GM19025 (cell line): ENCODE results near the gene KAZN.

Source experiments
- ATAC-seq: cut with Tn5 transposase; IDR thresholded peaks from one replicate; pipeline ENCODE4 v1.9.1; 2021; ENCODE audit warnings: mild to moderate bottlenecking, low read depth, moderate library complexity; ENCODE audit not compliant: unreplicated experiment

KAZN gene

DNA sequence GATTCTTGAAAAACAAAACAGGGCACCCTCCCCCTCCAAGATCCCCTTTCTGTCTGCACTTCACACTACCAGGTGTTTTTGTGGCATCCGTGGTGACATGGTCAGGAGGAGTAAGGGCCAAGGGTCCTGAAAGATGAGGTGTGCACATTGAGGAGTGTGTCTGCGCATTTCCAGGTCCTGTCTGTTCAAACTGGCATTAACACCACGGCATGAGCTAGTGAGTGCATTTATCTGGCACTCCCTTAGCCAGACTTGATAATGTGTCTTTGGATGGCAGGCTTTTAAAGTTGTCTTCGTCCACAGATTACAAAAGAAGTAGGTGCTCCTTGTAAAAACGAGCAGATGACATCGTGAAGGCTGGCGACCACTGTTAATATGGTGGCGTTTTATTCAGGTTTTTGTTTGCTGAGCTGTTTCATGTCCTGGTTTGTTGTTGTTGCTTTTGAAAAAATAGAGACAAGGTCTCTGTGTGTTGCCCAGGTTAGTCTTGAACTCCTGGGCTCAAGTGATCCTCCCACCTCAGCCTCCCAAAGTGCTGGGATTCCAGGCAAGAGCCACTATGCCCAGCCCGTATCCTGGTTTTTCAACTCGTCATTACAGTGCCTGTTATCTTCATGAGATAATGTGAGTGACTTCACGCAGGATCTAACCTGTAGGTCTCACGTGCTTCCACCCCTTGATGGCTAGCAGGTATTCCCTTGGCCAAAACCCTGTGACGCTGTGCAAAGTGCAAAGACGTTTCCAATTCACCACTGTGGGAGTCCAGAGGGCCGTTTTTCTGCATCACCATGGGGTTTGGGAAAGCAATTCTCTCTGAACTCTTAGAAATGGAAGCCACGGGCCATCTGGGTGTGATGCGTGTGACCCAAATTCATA is 559.3 kb downstream of the KAZN start:
- no peak for ATAC-seq

DNA sequence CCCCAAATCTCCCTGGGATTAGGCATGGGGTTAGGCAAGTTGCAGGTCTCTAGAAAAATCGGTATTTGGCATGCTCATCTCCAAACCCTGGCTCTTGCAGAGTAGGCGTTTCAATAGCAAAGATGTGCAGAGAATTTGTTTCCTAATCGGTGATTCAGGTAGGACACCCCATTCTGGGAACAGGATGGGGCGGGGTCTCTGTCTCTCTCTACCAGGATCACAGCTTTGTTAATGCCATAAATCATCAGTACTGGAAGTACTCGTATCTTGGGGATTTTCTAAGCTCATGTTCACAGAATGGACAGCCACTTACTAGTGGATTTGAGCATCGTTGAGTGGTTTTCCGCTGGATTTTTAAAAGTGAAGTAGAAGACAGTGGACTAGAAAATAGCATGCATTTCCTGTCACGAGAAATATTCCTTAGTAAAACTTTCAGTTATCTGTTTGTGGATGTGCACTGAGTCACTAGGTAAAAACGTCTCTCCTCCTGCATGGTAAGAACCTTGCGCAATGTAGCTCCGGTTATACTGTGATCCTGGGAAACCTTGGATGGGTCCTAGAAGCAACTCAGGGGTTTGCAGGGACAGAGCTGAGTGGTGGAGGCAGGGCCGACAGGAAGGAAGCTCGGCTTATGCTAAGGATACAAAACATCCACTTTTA is 560.2 kb downstream of the KAZN start:
- no peak for ATAC-seq

DNA sequence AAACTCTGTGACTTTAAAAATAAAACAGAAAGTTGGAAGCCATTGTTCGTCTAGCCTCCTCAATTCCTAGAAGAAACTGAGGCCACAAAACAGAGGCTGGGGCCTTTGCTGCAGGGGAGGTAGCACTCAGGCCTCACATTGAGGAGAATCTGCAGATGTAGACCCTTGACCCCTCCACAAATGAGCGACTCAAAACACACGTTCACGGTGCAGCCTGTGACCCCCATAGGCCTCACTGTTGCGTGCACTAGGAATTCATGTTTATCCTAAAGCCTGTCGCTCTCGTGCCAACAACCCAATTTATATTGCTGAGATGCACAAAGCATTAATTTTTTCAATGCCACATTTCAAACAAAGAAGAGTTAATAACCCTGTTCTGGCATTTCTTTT is 560.7 kb downstream of the KAZN start:
- no peak for ATAC-seq

DNA sequence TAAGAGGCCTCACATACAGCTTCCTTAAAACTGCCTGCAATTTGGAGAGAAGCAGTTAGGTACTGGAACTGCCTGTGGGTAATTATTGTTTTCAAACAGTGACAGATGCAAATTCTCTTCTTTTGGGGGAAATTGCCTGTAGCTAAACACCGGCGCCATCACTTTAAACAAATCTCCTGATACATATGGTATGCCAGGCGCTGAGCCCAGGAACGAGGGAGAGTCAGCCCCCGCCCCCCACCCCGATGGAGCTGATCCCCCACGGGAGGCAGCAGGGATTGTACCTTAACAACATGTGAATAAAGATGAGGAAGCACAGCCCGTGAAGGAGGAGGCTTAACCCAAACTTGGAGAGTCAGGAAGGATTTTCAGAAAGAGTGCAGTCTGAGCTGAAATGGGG is 562.1 kb downstream of the KAZN start:
- ATAC-seq: no peak

DNA sequence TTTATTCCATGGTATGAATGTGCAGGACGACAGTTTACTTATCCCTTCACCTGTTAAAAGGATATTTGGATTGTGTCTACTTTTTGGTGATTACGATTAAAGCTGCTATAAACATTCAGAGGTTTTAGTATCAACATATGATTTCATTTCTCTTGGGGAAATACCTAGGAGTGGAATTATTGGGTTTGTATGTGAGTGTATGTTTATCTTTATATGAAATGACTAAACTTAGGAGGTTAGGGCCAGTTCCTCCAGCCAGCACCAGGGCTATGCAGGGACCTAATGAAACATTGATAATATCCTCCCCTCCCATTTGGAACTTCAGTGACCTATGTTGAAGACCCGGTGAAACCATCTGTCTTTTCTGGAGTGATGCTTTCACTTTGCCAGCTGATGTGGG is 568.9 kb downstream of the KAZN start:
- ATAC-seq: no peak
